HS-27A (cell line): Measurements from ENCODE around the gene SLC16A2.
"Not testable (repeated sequence)": the region's sequence is repeated elsewhere in the genome, so short reads cannot be mapped to it uniquely, and the experiment has no call there.

Experiments used
- DNase-seq: peaks from one replicate; pipeline ENCODE4 v3.0.0-alpha.2; 2012; ENCODE audit warnings: low read depth, missing footprints

SLC16A2 gene

GRCh38 chrX:74446876-74447275 lies 25.6 kb downstream of the SLC16A2 start:
- DNase-seq: no peak

- no peak for DNase-seq
These were observed 27.4 kb downstream of the SLC16A2 start for GRCh38 chrX:74448669-74449068.

- DNase-seq: no peak
These were observed 28.1 kb downstream of the SLC16A2 start for GRCh38 chrX:74449322-74449936.

GRCh38 chrX:74449937-74450330 lies 28.6 kb downstream of the SLC16A2 start:
- DNase-seq: peak; percentile 54

GRCh38 chrX:74450803-74451449 lies 29.6 kb downstream of the SLC16A2 start:
- peak; percentile 59 for DNase-seq

GRCh38 chrX:74451450-74452198 lies 30.3 kb downstream of the SLC16A2 start:
- DNase-seq: no peak

- no peak for DNase-seq
These were observed 30.8 kb downstream of the SLC16A2 start for GRCh38 chrX:74452199-74452481.

GRCh38 chrX:74453178-74453577 lies 31.9 kb downstream of the SLC16A2 start:
- DNase-seq: no peak

GRCh38 chrX:74454233-74454632 lies 32.9 kb downstream of the SLC16A2 start:
- not testable (repeated sequence) for DNase-seq

GRCh38 chrX:74458736-74459135 lies 37.4 kb downstream of the SLC16A2 start:
- no peak for DNase-seq

- DNase-seq: no peak
These were observed 40.1 kb downstream of the SLC16A2 start for GRCh38 chrX:74461384-74461783.

GRCh38 chrX:74464722-74465121 lies 43.4 kb downstream of the SLC16A2 start:
- DNase-seq: no peak

- DNase-seq: no peak
These were observed 44.1 kb downstream of the SLC16A2 start for GRCh38 chrX:74465424-74465823.

- DNase-seq: no peak
These were observed 46.4 kb downstream of the SLC16A2 start for GRCh38 chrX:74467656-74468055.

- not testable (repeated sequence) for DNase-seq
These were observed 51.8 kb downstream of the SLC16A2 start for GRCh38 chrX:74473116-74473515.

- DNase-seq: no peak
These were observed 69.0 kb downstream of the SLC16A2 start for GRCh38 chrX:74490247-74490646.

GRCh38 chrX:74492720-74493201 lies 71.5 kb downstream of the SLC16A2 start:
- no peak for DNase-seq

GRCh38 chrX:74493806-74494205 lies 72.5 kb downstream of the SLC16A2 start:
- DNase-seq: no peak

- no peak for DNase-seq
These were observed 77.6 kb downstream of the SLC16A2 start for GRCh38 chrX:74498924-74499323.

GRCh38 chrX:74500067-74500466 lies 78.8 kb downstream of the SLC16A2 start:
- DNase-seq: no peak

- DNase-seq: no peak
These were observed 79.3 kb downstream of the SLC16A2 start for GRCh38 chrX:74500555-74500954.

GRCh38 chrX:74505437-74505836 lies 84.1 kb downstream of the SLC16A2 start:
- no peak for DNase-seq
